GM06990 (cell line): ENCODE measurements around the gene SAMD9L.

Source experiments
- DNase-seq: peaks from one replicate; pipeline ENCODE4 v3.0.0-alpha.2; 2011; ENCODE audit not compliant: insufficient read length; ENCODE audit errors: extremely low read depth
- H3K27me3 ChIP-seq: replicated peaks from 2 replicates; pipeline ENCODE4 v1.6.0; 2011; ENCODE audit warnings: low read length; ENCODE audit not compliant: control insufficient read depth, insufficient read depth
- H3K36me3 ChIP-seq: 2 replicates; pipeline ENCODE4 v1.5.1; 2011; ENCODE audit warnings: low read length; ENCODE audit not compliant: control insufficient read depth, insufficient read depth
- H3K4me3 ChIP-seq: replicated peaks from 2 replicates; pipeline ENCODE4 v1.5.1; 2011; ENCODE audit warnings: low read depth, mild to moderate bottlenecking, control low read depth, low read length
- TF ChIP-seq, protein P1 (sequence below): IDR thresholded peaks from 2 replicates; pipeline ENCODE4 v1.5.1; 2011; ENCODE audit warnings: low read length, control low read depth, mild to moderate bottlenecking, inconsistent platforms; ENCODE audit not compliant: insufficient read depth, poor library complexity, severe bottlenecking

The SAMD9L gene

DNA sequence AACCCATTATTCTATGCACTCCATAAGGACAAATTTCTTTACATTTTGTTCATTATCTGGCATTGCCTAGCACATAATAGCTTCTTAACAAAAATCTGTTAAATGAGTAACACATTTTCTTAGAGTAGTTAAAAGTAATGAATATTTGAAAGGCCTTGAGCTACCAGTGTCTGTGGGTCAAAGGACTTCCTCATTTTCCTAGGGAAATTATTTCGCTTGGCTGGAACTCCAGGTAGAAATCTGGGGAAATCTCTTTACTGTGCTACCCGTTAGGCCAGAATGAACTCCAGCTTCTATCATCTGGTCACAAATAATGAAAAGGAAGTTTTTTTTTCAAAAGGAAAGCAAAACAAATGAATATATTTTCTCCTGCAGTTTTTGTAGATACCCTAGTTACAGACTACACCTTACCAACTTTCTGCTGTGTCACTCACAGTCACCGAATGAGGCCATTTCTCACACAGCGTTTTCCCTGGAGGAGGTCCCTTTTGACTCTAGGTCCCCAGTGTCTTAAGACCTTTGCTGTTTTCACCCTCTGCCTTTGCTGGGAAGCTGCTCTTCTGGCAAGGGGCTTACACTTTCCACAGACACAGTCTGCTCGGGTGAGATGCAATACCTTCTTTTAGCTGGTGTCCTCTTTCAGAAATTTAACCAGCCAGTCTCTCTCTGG lies 1.6 kb downstream of the SAMD9L start:
- Histone ChIP-seq H3K36me3 (peaks cover 8% of the 10 kb centered on the region), H3K4me3 (peak overlapping the region; percentile 79), H3K27me3 (no peaks in the 10 kb centered on the region)
- TF ChIP-seq, protein P1, sequence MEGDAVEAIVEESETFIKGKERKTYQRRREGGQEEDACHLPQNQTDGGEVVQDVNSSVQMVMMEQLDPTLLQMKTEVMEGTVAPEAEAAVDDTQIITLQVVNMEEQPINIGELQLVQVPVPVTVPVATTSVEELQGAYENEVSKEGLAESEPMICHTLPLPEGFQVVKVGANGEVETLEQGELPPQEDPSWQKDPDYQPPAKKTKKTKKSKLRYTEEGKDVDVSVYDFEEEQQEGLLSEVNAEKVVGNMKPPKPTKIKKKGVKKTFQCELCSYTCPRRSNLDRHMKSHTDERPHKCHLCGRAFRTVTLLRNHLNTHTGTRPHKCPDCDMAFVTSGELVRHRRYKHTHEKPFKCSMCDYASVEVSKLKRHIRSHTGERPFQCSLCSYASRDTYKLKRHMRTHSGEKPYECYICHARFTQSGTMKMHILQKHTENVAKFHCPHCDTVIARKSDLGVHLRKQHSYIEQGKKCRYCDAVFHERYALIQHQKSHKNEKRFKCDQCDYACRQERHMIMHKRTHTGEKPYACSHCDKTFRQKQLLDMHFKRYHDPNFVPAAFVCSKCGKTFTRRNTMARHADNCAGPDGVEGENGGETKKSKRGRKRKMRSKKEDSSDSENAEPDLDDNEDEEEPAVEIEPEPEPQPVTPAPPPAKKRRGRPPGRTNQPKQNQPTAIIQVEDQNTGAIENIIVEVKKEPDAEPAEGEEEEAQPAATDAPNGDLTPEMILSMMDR, result no peak
- DNase-seq, result no peak

DNA sequence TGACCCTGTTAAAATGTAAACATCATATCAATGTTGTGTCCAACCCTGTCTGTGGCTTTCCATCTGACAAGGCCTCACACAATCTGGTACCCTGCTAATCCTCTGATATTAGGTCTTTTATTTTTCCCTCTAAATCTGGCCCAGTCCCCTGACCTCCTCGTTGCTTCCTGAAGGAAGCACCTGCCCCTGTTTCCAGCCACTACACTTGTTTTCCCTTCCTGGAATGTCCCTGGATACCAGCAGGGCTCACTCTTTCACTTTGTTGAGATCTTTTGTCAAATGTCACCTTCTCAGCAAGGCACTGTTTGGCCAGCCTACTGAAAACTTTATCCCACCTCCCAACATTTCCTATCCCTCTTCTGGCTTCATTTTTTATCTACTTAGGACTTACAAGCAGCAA lies 2.1 kb downstream of the SAMD9L start:
- DNase-seq, result no peak
- Histone ChIP-seq H3K27me3 (no peaks in the 10 kb centered on the region), H3K36me3 (peaks cover 11% of the 10 kb centered on the region), H3K4me3 (peak overlapping the region; percentile 79)
- TF ChIP-seq, protein P1, result no peak

DNA sequence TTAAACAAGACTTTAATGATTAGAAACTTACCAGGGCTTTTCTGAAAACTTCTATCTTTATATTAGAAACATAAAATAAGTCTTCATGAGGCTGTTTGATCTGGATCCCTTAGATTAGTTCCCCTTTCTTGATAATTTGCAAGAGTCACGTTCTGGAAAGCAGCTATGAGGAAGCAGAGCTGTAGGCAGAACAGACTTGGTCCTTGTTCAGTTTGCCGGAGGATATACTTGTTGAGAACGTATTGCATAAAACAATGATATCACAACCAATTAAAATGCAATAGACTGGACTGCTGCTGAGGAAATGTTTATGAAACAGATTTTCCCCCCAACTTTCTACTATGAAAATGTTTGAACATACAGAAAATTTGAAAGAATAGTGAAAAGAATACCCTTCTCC lies 2.8 kb downstream of the SAMD9L start:
- TF ChIP-seq, protein P1, result no peak
- DNase-seq, result no peak
- Histone ChIP-seq H3K27me3 (no peaks in the 10 kb centered on the region), H3K4me3 (no peak overlapping the region), H3K36me3 (peaks cover 14% of the 10 kb centered on the region)

DNA sequence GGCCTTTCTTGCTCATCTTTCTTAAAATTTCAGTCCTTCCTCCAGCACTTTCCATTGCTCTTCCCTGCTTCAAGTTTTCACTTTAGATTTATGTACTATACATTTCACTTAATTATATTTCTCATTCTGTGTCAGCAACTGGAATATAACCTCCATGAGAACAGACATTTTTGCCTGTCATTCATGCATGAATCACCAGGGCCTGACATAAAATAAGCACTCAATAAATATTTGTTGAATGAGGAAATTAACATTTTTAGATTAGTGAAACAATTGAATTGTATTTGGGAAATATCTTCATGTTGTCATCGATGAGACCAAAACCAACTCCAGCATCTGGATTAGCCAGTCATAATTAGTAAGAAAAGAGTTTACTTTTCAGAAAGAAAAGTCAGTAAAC lies 6.1 kb downstream of the SAMD9L start:
- DNase-seq, result no peak
- TF ChIP-seq, protein P1, result no peak
- H3K36me3 ChIP-seq, result peaks cover 21% of the 10 kb centered on the region
- H3K4me3 ChIP-seq, result no peak overlapping the region
- no peaks in the 10 kb centered on the region for H3K27me3 ChIP-seq

DNA sequence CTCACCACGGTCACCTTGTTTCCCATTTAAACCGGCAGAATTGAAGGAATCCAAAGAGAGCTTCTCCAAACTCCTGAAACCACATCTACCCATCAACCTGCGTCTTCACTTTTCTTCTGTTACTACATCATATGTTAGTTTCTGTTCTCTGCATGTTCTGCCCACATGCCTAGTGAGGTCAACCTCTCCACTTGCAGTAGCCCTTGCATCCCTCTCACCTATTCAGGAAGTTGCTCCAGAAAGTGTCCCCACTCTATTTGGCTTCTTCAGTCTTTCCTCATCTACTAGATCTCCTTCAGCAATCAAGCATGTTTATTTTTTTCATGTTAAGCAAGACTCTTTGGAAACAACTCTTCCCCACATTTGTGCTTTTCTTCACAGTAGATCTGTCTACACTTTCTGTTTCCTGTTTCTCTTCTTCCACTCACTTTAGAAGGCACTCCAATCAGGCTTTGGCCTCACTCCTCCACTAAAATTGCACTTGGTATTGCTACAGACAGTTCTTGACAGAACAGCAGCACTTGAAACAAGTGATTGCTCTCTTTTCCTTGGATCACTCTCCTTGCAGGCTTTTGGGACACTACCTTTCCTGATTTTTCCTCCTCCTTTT lies 7.5 kb downstream of the SAMD9L start:
- H3K36me3 ChIP-seq, result peaks cover 23% of the 10 kb centered on the region
- H3K27me3 ChIP-seq, result no peaks in the 10 kb centered on the region
- TF ChIP-seq, protein P1, result no peak
- no peak for DNase-seq
- H3K4me3 ChIP-seq, result no peak overlapping the region
